H1 (cell line): ENCODE results near the gene JMJD8. TPM values are rescaled to one million over a fixed set of nuclear protein-coding genes. Genes with fewer than 3 reads are reported as not detected.

ENCODE experiments used
- CTCF ChIA-PET: fragments of 300-600 bp; sonication (Branson Sonifier 250); formaldehyde crosslinking; loops from one replicate; lab custom pipeline; 2021; ENCODE audit not compliant: partially characterized antibody; lab: Charles Lee
- POLR2A ChIA-PET: fragments of 300-600 bp; sonication (Branson Sonifier 250); formaldehyde crosslinking; loops from one replicate; lab custom pipeline; 2021; ENCODE audit warnings: inconsistent platforms; ENCODE audit not compliant: partially characterized antibody; lab: Charles Lee
- DNase-seq, 2 experiments: peaks; one replicate each; pipeline versions ENCODE4 v3.0.0 to v3.0.0-alpha.2; 2010 to 2022; ENCODE audit warnings: low spot score in 2 of 2, low read depth in 1 of 2, mixed read lengths in 1 of 2
- FAIRE-seq: peaks from 2 replicates; lab custom pipeline; 2011; peaks lifted over from hg19 to GRCh38; lab: Jason Lieb, UNC
- H2AFZ ChIP-seq: 2 replicates; pipeline ENCODE4 v1.8.1; 2012; ENCODE audit warnings: low read length, inconsistent platforms
- H2AK5ac ChIP-seq: 2 replicates; pipeline ENCODE4 v1.6.1; 2013; ENCODE audit warnings: low read depth, low read length
- H2BK120ac ChIP-seq: replicated peaks from 2 replicates; pipeline ENCODE3; 2013; ENCODE audit warnings: low read depth, low read length, inconsistent platforms
- H2BK12ac ChIP-seq: 2 replicates; pipeline ENCODE4 v1.6.1; 2013; ENCODE audit warnings: low read depth, low read length
- H2BK15ac ChIP-seq: 2 replicates; pipeline ENCODE4 v1.6.1; 2013; ENCODE audit warnings: low read length
- H2BK20ac ChIP-seq: 2 replicates; pipeline ENCODE4 v1.6.1; 2013; ENCODE audit warnings: low read length
- H2BK5ac ChIP-seq: 2 replicates; pipeline ENCODE4 v1.6.1; 2013; ENCODE audit warnings: low read depth, low read length
- H3K14ac ChIP-seq: 2 replicates; pipeline ENCODE4 v1.6.1; 2013; ENCODE audit warnings: inconsistent platforms; ENCODE audit not compliant: insufficient read length
- H3K18ac ChIP-seq: 2 replicates; pipeline ENCODE4 v1.6.1; 2013; ENCODE audit warnings: low read length; ENCODE audit errors: extremely low read depth
- H3K23ac ChIP-seq: 2 replicates; pipeline ENCODE4 v1.6.1; 2013; ENCODE audit warnings: inconsistent platforms; ENCODE audit not compliant: insufficient read length
- H3K23me2 ChIP-seq: 2 replicates; pipeline ENCODE4 v1.6.1; 2013; ENCODE audit warnings: low read depth, low read length
- H3K27ac ChIP-seq: 2 replicates; pipeline ENCODE4 v1.6.1; 2011; ENCODE audit warnings: low read depth, low read length, inconsistent platforms
- H3K27me3 ChIP-seq, 4 experiments: replicated peaks in 1 of 4; 1 replicate in 1 of 4; 2 replicates in 3 of 4; pipeline versions ENCODE4 v1.6.1 to v1.8.1; 2011 to 2013; ENCODE audit warnings: low read length in 3 of 4, mild to moderate bottlenecking in 3 of 4, inconsistent platforms in 2 of 4, mixed read lengths in 2 of 4, moderate library complexity in 1 of 4; ENCODE audit not compliant: control insufficient read depth in 3 of 4, insufficient read depth in 3 of 4; ENCODE audit errors: extremely low read depth in 1 of 4
- H3K36me3 ChIP-seq, 4 experiments: 2 replicates each; pipeline versions ENCODE4 v1.6.1 to v1.8.1; 2011 to 2013; ENCODE audit warnings: mild to moderate bottlenecking in 4 of 4, low read length in 3 of 4, moderate library complexity in 2 of 4, control low read depth in 1 of 4, inconsistent platforms in 1 of 4; ENCODE audit not compliant: insufficient read depth in 4 of 4, control insufficient read depth in 2 of 4
- H3K4ac ChIP-seq: replicated peaks from 2 replicates; pipeline ENCODE3; 2013; ENCODE audit warnings: low read length, low read depth, mixed read lengths, inconsistent platforms; ENCODE audit not compliant: insufficient read length
- H3K4me1 ChIP-seq, 4 experiments: replicated peaks in 1 of 4; 1 replicate in 1 of 4; 2 replicates in 3 of 4; pipeline versions ENCODE4 v1.6.1 to v1.8.1; 2011 to 2013; ENCODE audit warnings: low read length in 3 of 4, inconsistent platforms in 2 of 4, mixed read lengths in 1 of 4; ENCODE audit not compliant: insufficient read depth in 4 of 4, control insufficient read depth in 3 of 4
- H3K4me2 ChIP-seq, 2 experiments: 2 replicates each; pipeline versions ENCODE4 v1.6.1 to v1.8.1; 2011 to 2013; ENCODE audit warnings: low read depth in 2 of 2, low read length in 2 of 2, control low read depth in 1 of 2, inconsistent platforms in 1 of 2, mild to moderate bottlenecking in 1 of 2; ENCODE audit not compliant: insufficient read depth in 1 of 2
- H3K4me3 ChIP-seq, 4 experiments: fragments of 200-600, 300-600 bp in 1 of 4; sonication (generic), shearing (Covaris generic), sonication (Bioruptor Twin) in 1 of 4; 2 replicates each; pipeline versions ENCODE4 v1.5.1 to v1.8.1; 2011 to 2016; ENCODE audit warnings: low read length in 4 of 4, low read depth in 3 of 4, control low read depth in 2 of 4, inconsistent platforms in 2 of 4, mild to moderate bottlenecking in 2 of 4, mixed read lengths in 1 of 4, moderate library complexity in 1 of 4; ENCODE audit not compliant: insufficient read depth in 2 of 4; ENCODE audit errors: extremely low read depth in 1 of 4
- H3K56ac ChIP-seq: replicated peaks from 2 replicates; pipeline ENCODE3; 2013; ENCODE audit warnings: low read depth, mild to moderate bottlenecking, mixed read lengths, low read length, inconsistent platforms; ENCODE audit not compliant: insufficient read length
- H3K79me1 ChIP-seq: 2 replicates; pipeline ENCODE4 v1.6.1; 2013; ENCODE audit warnings: low read depth, low read length, control low read depth
- H3K79me2 ChIP-seq, 2 experiments: 2 replicates each; pipeline versions ENCODE4 v1.6.1 to v1.8.1; 2012 to 2013; ENCODE audit warnings: low read length in 2 of 2, mild to moderate bottlenecking in 2 of 2, inconsistent platforms in 1 of 2; ENCODE audit not compliant: insufficient read depth in 2 of 2, control insufficient read depth in 1 of 2
- H3K9ac ChIP-seq, 4 experiments: replicated peaks in 1 of 4; 1 replicate in 1 of 4; 2 replicates in 3 of 4; pipeline versions ENCODE4 v1.6.1 to v1.8.1; 2011 to 2013; ENCODE audit warnings: low read depth in 3 of 4, low read length in 3 of 4, control low read depth in 2 of 4, mild to moderate bottlenecking in 2 of 4, moderate library complexity in 2 of 4, inconsistent platforms in 1 of 4; ENCODE audit errors: extremely low read depth in 1 of 4
- H3K9me3 ChIP-seq, 2 experiments: 2 replicates each; pipeline versions ENCODE4 v1.6.1 to v1.8.1; 2012 to 2013; ENCODE audit warnings: mild to moderate bottlenecking in 2 of 2, moderate library complexity in 2 of 2, control low read depth in 1 of 2, inconsistent platforms in 1 of 2, low read depth in 1 of 2, low read length in 1 of 2, mixed read lengths in 1 of 2; ENCODE audit not compliant: insufficient read depth in 2 of 2
- H4K20me1 ChIP-seq, 2 experiments: replicated peaks in 1 of 2; 2 replicates each; pipeline versions ENCODE3 to v1.8.1; 2011 to 2013; ENCODE audit warnings: inconsistent platforms in 2 of 2, low read length in 2 of 2, mild to moderate bottlenecking in 1 of 2; ENCODE audit not compliant: insufficient read depth in 2 of 2, control insufficient read depth in 1 of 2
- H4K5ac ChIP-seq: 2 replicates; pipeline ENCODE4 v1.6.1; 2013; ENCODE audit warnings: low read length, low read depth, mixed read lengths, inconsistent platforms; ENCODE audit not compliant: insufficient read length
- H4K8ac ChIP-seq: 2 replicates; pipeline ENCODE4 v1.8.0; 2013; ENCODE audit warnings: mild to moderate bottlenecking, moderate library complexity, low read length, inconsistent platforms; ENCODE audit not compliant: insufficient read depth; ENCODE audit errors: extremely low read depth
- H4K91ac ChIP-seq: replicated peaks from 2 replicates; pipeline ENCODE3; 2013; ENCODE audit warnings: low read length, mixed read lengths, inconsistent platforms; ENCODE audit not compliant: insufficient read length
- EGR1 ChIP-seq: IDR thresholded peaks from 2 replicates; pipeline ENCODE4 v1.6.1; 2011; ENCODE audit warnings: low read depth, low read length, borderline replicate concordance
- HDAC2 ChIP-seq, 2 experiments: fragments of 300-600 bp in 1 of 2; sonication (generic) in 1 of 2; IDR thresholded peaks; 2 replicates each; pipeline ENCODE4 v1.6.1; 2011 to 2012; ENCODE audit warnings: low read depth in 2 of 2, low read length in 2 of 2, mild to moderate bottlenecking in 2 of 2, moderate library complexity in 2 of 2, borderline replicate concordance in 1 of 2, inconsistent platforms in 1 of 2
- JUND ChIP-seq: IDR thresholded peaks from 2 replicates; pipeline ENCODE4 v1.6.1; 2011; ENCODE audit warnings: mild to moderate bottlenecking, improper control_type of control experiment, low read length
- NANOG ChIP-seq: IDR thresholded peaks from 2 replicates; pipeline ENCODE4 v1.6.1; 2011; ENCODE audit warnings: low read length, low read depth, mild to moderate bottlenecking, inconsistent platforms; ENCODE audit not compliant: insufficient read depth, poor library complexity, severe bottlenecking
- RAD21 ChIP-seq, 2 experiments: IDR thresholded peaks in 1 of 2; conservative IDR thresholded peaks in 1 of 2; 2 replicates each; pipeline ENCODE4 v1.6.1; 2011; ENCODE audit warnings: low read depth in 2 of 2, low read length in 2 of 2, improper control_type of control experiment in 1 of 2, inconsistent platforms in 1 of 2, mild to moderate bottlenecking in 1 of 2, moderate library complexity in 1 of 2
- RNF2 ChIP-seq: fragments of 200-900, 300-1000 bp; sonication (generic); IDR thresholded peaks from 2 replicates; pipeline ENCODE4 v1.7.1; 2016; ENCODE audit warnings: borderline replicate concordance, low read depth, mild to moderate bottlenecking, antibody characterized with exemption, low read length; ENCODE audit not compliant: poor library complexity, severe bottlenecking; ENCODE audit errors: missing control alignments
- SP4 ChIP-seq: IDR thresholded peaks from 2 replicates; pipeline ENCODE4 v1.6.1; 2012; ENCODE audit warnings: low read length, inconsistent platforms
- TEAD4 ChIP-seq: IDR thresholded peaks from 2 replicates; pipeline ENCODE4 v1.6.1; 2012; ENCODE audit warnings: low read depth, low read length, inconsistent platforms, mixed read lengths
- ZNF274 ChIP-seq: IDR thresholded peaks from 2 replicates; pipeline ENCODE4 v1.7.0; 2012; ENCODE audit warnings: low read length, borderline replicate concordance; ENCODE audit errors: extremely low read depth
- WGBS, 2 experiments: shearing (Covaris generic) in 1 of 2; methylation state at CpG; one replicate each; pipeline versions ENCODE4 v1.1.6 to v1.1.7; 2013 to 2015; ENCODE audit warnings: low lambda C conversion rate in 2 of 2, mixed read lengths in 2 of 2, inconsistent platforms in 1 of 2, low coverage in 1 of 2, missing lambda C conversion rate in 1 of 2; ENCODE audit not compliant: insufficient replicate concordance in 2 of 2, insufficient coverage in 1 of 2, insufficient read length in 1 of 2; ENCODE audit errors: extremely low coverage in 1 of 2, missing lambda C conversion rate in 1 of 2; 5-methylcytosine and 5-hydroxymethylcytosine counted together
- polyA plus RNA-seq, 7 experiments: library from polyadenylated mRNA; depleted of rRNA in 3 of 7; stranded (reverse) in 5 of 7; unstranded in 2 of 7; fragments of >200 nt in 5 of 7; fragments of 200-250 nt in 2 of 7; gene quantifications; 1 replicate in 5 of 7; 2 replicates in 1 of 7; 4 replicates in 1 of 7; pipeline versions ENCODE4 v1.2.1 to v1.2.3, GENCODE V29; 2011 to 2013; ENCODE audit warnings: missing spikeins in 2 of 7, mixed read lengths in 2 of 7
- total RNA-seq: library from RNA; stranded (reverse); fragmentation: NEBNext Ultra II Directional; extraction: Animal tissue kit (Norgen Biotek cat#: 25700); gene quantifications from 2 replicates; pipeline ENCODE4 v1.2.1, GENCODE V29; 2021

JMJD8 gene
- total and polyA plus RNA-seq, 2 of the 8 experiments (the other 6 are each of a cell fraction or from before 2014, with no cell fraction given), result 46.4 to 87.4 TPM

DNA sequence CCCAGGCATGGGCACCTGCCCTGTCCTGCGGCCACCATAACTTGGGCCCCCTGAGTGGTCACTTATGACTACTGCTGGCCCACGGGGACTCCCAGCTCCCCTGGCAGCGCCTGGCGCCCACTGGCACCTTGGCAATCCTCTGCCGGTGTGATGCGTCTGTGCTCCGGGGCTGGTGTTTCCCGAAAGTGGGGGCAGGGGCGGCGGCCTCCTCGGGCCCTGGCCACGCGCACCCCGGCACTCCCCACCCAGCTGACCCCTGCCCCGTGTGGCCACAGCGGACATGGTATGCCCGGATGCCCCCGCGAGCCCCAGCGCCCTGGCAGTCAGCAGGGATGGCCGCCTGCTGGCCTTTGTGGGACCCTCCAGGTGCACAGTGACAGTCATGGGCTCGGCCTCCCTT lies 26.6 kb downstream of the JMJD8 start:
- DNase-seq (no peak), FAIRE-seq (no peak)
- no peak overlapping the region for H2AK5ac ChIP-seq
- H2AFZ ChIP-seq, result no peak overlapping the region
- peaks cover 0 to 2% of the 10 kb centered on the region in 2 experiments for H4K20me1 ChIP-seq
- H4K5ac ChIP-seq, result no peak overlapping the region
- no peak overlapping the region for H2BK15ac ChIP-seq
- ChIA-PET POLR2A (interaction anchor here (0.6 to 17.4 kb wide), 4 partner anchors 8 to 242 kb away, joined by 3 to 214 read pairs (median 3); partner anchors contain the start of genes JMJD8, RHBDL1, RHOT2 and STUB1), CTCF (interaction anchor here (0.6 to 2.2 kb wide), 5 partner anchors 10 to 723 kb away, joined by 3 to 9 read pairs (median 4); no protein-coding TSS in a partner anchor)
- H3K9ac ChIP-seq, result no peak overlapping the region
- no peak overlapping the region for H2BK12ac ChIP-seq
- no peak overlapping the region for H3K4ac ChIP-seq
- H3K79me1 ChIP-seq, result no peaks in the 10 kb centered on the region
- no peak overlapping the region for H3K27ac ChIP-seq
- H3K18ac ChIP-seq, result no peak overlapping the region
- WGBS, 2 experiments, result 95% methylated on average over 10 of the region's 22 CpGs; no CpG with 5 or more reads in 1 of the 2 experiments
- H3K14ac ChIP-seq, result no peak overlapping the region
- H3K23me2 ChIP-seq, result no peaks in the 10 kb centered on the region
- H2BK120ac ChIP-seq, result no peak overlapping the region
- no peaks in the 10 kb centered on the region for H3K79me2 ChIP-seq
- H2BK20ac ChIP-seq, result no peak overlapping the region
- H3K4me2 ChIP-seq, result no peak overlapping the region
- H2BK5ac ChIP-seq, result no peak overlapping the region
- peaks cover 0 to 8% (median 1%) of the 10 kb centered on the region in 4 experiments; a peak in 4 of 7 replicates for H3K4me1 ChIP-seq
- H3K23ac ChIP-seq, result no peak overlapping the region
- peaks cover 0 to 40% (median 2%) of the 10 kb centered on the region in 4 experiments; a peak in 3 of 8 replicates for H3K36me3 ChIP-seq
- no peaks in the 10 kb centered on the region for H3K27me3 ChIP-seq
- no peak overlapping the region for H4K91ac ChIP-seq
- H3K9me3 ChIP-seq, result no peaks in the 10 kb centered on the region
- H3K4me3 ChIP-seq, result no peak overlapping the region
- TF ChIP-seq ZNF274 (no peak), HDAC2 (IDR thresholded peaks at IDR 0.05; ENCODE audit: borderline replicate concordance in 1 of 2, low read depth in 2 of 2, low read length in 2 of 2) (no peak), TEAD4 (no peak), JUND (no peak), SP4 (no peak), RNF2 (no peak), RAD21 (IDR thresholded peaks at IDR 0.05 in 1 of 2, conservative IDR thresholded peaks at IDR 0.05 in 1 of 2; ENCODE audit: low read depth in 2 of 2, low read length in 2 of 2) (no peak), NANOG (no peak), EGR1 (no peak)
- no peak overlapping the region for H4K8ac ChIP-seq
- H3K56ac ChIP-seq, result no peak overlapping the region
